GM11168 (cell line): ENCODE results near the gene NDEL1.

Experiments used
- in situ Hi-C: fragments of 300-500 bp; cut with MboI; formaldehyde crosslinking; loops from one replicate; pipeline ENCODE4 v1.12.0; 2022; ENCODE audit warnings: low sequenced_read_pairs; ENCODE audit not compliant: unreplicated experiment

Gene NDEL1

DNA sequence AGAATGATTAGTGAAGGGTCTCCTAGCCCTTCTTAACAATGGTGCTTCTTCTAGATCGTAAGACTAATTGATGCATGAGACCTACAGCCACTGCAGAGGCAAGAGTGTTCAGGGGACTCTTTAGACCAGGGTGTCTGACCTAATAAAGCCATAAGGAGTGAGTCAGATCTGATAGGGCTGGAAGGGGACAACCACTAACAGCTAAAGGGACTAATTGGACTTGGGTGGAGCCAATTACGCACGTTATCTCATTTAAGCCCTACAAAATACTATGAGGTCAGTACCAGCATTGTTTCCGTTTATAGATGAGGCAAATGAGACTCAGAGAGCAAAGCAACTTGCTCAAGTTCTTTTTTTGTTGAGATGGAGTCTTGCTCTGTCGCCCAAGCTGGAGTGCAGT lies 23.6 kb upstream of the NDEL1 start:
- in situ Hi-C loops = loop anchor here (5.0 to 25.0 kb wide), 2 partner anchors 335 to 575 kb away; no protein-coding TSS in a partner anchor

DNA sequence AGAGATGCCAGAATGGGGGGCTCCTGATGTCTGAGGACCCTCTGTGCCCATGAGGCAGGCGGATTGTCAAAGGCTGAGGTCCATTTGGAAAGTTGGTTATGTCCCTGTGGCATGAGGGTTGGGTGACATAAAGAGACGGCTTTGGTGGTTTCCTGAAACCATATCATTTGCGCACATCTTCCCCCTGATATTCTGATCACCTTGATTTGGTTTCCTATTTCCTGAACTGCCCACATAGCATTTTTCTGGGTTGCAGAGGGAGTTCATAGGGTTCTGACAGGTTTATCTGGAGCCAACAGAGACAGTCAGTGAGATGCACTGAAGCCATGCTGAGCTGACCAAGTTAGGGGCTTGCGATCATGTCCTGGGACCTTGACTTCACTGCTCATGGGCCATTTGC lies 22.4 kb upstream of the NDEL1 start:
- in situ Hi-C loops = loop anchor here (5.0 to 25.0 kb wide), 2 partner anchors 334 to 574 kb away; no protein-coding TSS in a partner anchor

DNA sequence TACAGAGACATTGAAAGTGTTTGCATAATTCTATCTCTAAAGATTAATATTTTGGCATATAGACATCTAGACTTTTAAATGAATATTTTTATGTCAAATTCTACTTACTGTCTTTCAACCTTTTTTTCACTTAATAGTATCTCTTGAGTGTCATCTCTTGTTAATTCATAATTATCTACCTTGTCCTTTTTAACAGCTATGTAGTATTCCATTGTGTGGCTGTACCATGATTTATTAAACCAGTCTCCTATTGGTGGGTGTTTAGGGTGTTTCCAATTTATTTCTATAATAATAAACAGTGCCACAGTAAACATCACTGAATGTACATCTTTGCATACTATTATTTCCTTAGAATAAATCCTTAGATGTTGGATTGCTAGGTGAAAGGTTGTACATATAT lies 21.7 kb upstream of the NDEL1 start:
- in situ Hi-C loops = loop anchor here (5.0 to 25.0 kb wide), 2 partner anchors 333 to 573 kb away; no protein-coding TSS in a partner anchor

- in situ Hi-C loops = loop anchor here (25.0 kb wide), 1 partner anchor 569 kb away; no protein-coding TSS in a partner anchor
Observed at GRCh38 chr17:8417806-8418205, 17.9 kb upstream of the NDEL1 start.

DNA sequence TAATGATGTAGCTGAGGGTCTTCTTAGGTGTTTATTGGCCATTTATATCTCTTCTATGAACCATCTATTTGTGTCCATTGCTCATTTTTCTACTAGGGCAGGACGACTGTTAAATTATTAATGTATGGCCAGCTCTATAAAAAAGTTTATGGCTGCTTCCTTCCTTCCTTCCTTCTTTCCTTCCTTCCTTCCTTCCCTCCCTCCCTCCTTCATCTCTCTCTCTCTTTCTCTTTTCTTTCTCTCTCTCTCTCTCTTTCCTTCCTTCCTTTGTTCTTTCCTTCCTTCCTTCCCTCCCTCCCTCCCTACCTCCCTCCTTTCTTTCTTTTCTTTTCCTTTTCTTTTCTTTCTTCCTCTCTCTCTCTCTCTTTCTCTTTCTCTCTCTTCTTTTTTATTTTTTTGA lies 17.2 kb upstream of the NDEL1 start:
- in situ Hi-C loops = loop anchor here (25.0 kb wide), 1 partner anchor 569 kb away; no protein-coding TSS in a partner anchor

DNA sequence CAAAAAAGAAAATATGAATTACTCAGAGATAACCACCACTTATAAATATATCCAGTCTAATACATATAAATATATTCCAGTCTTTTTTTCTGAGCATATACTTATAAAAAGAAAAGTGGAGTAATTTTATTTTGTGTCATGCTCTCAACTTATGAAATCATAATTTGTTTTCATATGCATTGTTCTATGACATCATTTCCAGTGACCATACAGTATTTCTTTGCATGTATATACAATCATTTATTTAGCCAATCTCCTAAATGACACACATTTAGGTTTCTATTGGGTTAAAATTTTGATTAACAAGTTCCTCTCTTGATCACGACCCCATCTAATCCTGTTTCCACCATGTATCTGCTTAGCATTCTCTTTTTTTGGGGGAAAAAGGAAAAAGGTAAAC lies 16.4 kb upstream of the NDEL1 start:
- in situ Hi-C loops = loop anchor here (25.0 kb wide), 1 partner anchor 568 kb away; no protein-coding TSS in a partner anchor

DNA sequence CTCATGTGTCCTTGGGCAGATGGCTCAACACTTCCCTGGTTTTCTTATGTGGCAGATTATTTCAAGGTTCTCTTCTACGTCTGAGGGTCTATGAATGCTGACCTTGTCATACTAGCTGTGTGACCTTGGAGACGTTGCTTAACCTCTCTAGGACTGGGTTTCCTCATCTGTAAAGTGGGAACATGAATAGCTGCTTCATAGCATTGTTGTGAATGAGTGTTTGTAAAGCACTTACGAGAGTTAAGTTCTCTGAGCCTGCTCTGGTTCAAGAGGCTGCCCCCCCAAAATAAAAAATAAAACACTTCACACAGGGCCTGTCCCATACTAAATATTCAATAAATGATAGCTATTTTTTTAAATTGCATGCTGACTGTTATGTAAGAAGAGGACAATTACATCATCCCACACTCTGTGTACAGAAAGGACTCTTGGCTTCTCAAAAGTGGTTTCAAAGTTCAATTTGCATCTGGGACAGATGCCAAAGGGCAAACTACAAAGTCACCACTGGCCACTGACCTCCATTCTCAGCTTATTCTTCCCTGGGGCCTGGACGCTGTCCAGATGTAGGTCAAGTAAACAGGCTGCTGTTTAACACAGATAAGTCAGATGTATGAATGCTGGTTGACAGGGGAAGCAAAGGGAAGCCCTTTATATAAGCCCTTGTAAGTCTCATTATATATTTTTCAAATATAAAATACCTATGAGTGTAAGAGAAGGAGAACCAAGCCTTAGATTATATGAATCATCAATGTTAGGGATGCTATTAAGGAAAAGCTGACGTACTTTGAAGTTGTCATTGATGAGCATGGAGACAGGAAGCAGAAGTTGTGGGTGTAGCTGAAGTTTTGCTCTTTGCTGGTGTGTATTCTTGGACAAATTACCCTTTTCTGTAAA lies 15.4 kb upstream of the NDEL1 start:
- in situ Hi-C loops = loop anchor here (25.0 kb wide), 1 partner anchor 567 kb away; no protein-coding TSS in a partner anchor

- in situ Hi-C loops = loop anchor here (25.0 kb wide), 1 partner anchor 566 kb away; no protein-coding TSS in a partner anchor
Observed at GRCh38 chr17:8421571-8421970, 14.1 kb upstream of the NDEL1 start.

DNA sequence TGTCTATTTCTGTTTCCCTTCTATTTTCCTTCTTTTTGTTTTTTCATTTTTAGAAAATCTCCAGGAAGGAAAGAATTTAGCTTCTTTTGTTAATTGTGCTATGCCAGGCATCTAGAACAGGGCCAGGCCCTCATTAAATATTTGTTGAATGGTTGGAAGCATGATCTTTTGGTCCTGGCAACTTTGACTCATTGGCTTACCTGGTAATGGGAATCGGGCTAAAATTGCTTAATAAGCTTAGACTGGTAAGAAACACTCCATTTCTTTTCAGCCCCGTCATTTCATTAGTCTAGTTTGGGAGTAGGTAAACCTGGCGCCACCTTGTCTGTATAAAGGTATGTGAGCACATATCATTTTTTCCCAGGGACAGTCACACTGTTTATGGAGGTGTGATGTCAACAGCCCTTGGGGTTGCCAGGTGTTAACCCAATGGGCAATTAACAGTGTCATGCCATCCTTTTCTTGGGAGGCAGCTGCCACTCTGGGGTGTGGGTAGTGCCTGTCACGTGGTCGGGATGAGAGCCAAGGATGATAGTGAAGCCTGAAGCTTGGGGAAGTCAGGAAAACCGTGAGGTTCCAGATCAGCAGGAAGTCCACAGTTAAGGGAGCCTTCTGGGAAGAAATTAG lies 9.5 kb upstream of the NDEL1 start:
- in situ Hi-C loops = no loop called here

DNA sequence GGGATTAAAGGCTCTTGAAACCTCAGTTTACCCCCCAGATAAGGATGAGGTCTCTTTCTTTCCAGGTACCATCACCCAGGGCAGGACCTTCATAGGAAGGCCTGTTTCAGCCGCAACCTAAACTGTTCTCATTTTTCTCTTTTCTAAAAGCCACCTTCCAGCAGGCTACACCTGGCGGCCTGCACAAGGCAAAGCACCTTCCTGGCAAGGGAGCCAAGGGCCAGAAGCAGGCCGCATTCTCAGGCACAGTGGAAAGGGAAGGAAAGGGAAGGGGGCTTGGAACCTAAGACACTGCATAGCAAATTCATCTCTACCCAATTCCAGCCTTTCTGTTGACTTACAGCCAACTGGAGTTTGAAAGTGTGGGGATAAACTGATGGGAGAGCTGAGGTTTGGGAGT lies 8.9 kb upstream of the NDEL1 start:
- in situ Hi-C loops = no loop called here

GRCh38 chr17:8430966-8431365 lies 4.7 kb upstream of the NDEL1 start:
- in situ Hi-C loops = no loop called here

DNA sequence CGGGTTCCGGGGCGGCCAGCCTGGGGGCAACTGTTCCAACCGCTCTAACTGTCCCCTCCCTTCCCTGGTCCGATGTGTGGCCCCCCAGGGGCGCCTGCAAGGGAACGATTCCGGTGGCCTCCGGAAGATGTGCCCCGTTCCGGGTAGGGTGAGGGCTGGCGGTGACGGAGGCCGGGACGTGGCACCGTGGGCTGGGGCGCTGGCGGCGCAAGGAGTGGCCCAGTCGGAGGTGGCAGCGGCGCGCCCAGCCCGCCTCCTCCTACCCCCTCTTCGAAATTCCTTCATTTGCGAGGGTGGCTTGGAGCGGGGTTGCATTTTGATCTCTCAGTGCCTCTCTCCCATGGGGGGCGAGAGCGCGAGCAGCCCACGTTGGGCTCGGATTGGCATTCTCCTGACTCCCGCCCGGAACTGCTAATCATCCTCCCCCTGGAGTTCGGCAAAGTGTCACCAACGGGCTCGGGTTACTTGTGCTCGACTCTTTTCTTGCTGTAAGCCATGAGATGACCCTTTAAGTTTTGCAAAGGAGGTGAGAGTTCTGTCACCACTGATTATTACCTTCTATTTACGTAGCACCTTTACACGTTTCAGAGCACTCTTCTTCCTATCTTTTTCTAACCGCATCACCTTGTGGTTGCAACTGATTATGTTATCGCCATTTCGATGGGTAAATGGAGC lies 622 bp downstream of the NDEL1 start:
- in situ Hi-C loops = no loop called here

GRCh38 chr17:8436844-8437171 lies 1.1 kb downstream of the NDEL1 start:
- in situ Hi-C loops = no loop called here

DNA sequence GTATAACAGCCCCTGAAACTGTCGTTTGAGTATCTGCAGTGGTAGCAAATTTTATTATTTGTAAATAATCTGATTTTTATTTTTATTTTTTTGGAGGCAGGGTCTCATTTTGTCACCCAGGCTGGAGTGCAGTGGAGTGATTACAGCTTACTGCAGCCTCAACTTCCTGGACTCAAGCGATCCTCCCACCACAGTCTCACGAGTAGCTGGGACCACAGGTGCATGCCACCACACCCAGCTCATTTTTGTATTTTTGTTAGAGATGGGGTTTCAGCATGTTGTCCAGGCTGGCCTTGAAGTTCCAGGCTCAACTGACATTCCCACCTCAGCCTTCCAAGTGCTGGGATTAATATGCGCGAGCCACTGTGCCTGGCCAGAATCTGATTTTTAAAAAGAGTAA lies 2.8 kb downstream of the NDEL1 start:
- in situ Hi-C loops = no loop called here

- in situ Hi-C loops = no loop called here
Observed at GRCh38 chr17:8439681-8440080, 4.0 kb downstream of the NDEL1 start.

DNA sequence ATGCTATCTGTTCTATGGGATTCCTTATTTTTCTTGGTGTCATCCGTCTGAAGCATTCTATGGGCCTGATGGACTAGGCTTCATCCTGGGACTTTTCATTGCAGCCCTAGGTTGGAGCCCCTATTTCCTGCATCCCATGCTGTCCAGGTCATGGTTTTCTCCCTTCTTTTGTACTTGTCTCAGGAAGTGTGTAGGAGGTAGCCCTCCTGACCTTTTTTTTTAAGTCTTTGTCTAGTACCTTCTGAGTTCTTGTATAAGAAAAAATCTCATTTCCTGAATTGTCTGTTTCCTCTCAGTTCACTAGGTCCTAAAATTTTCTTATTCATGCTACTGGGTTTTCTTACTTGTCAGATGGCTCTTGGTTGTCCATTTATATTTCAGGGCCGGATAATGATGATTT lies 6.0 kb downstream of the NDEL1 start:
- in situ Hi-C loops = no loop called here

- in situ Hi-C loops = no loop called here
Observed at GRCh38 chr17:8442310-8442709, 6.6 kb downstream of the NDEL1 start.

- in situ Hi-C loops = no loop called here
Observed at GRCh38 chr17:8443756-8444155, 8.1 kb downstream of the NDEL1 start.

DNA sequence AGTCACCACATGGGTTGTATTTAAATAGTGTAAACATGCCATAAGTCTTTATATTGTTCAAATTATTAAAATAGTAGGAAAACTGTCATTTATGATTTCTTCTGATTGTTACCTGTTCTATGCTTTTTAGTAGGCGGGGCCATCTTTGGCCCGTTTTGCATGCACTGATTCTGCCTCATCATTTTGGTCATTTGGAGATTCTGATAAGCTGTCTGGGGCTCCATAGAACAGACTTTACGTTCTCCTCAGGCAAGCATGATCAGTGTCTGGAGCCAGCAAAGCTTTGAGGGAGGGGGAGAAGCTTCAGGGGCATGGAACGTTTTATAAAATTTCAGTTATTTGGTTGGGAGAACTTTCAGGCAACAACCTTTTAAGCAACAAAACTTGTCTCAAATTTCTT lies 8.8 kb downstream of the NDEL1 start:
- in situ Hi-C loops = no loop called here

DNA sequence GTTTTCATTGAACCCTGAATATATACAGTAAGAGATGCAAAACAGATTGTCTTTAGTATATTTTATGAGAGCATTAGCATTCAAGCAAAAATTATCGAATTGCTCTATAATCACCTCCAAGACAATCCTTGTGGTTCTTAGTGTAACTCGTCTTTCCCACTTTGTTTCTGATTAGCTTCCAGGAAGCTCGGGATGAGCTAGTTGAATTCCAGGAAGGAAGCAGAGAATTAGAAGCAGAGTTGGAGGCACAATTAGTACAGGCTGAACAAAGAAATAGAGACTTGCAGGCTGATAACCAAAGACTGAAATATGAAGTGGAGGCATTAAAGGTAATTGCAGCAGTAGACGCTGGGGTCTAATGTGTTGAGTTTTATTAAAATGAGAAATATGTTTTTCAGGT lies 9.9 kb downstream of the NDEL1 start:
- in situ Hi-C loops = no loop called here

DNA sequence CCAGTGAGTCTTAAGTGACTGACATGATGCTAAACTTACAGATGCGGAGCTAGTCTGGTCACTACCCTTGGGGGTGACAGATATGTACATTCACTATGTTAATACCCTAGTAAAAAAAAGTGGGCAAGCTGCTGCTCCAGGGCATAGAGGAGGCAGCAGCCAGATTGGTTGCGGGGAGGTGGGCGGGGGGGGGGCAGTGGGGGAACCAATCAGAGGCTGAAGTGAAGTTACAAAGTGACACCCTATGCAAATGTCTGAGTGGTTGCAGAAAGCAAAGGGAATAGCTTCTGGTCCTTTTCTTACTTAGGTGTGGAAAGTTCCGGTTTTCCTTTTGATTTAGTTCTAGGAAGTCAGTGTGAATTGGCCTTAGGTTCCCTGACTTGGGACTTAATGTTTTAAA lies 12.1 kb downstream of the NDEL1 start:
- in situ Hi-C loops = no loop called here
